AML-193 (cell line): ENCODE results near the gene NEK7.
"Not testable (repeated sequence)": the region's sequence is repeated elsewhere in the genome, so short reads cannot be mapped to it uniquely, and the experiment has no call there.

Experiments used
- DNase-seq, 2 experiments: peaks; one replicate each; lab custom pipeline; 2025; lab: John Stamatoyannopoulos, UW

The NEK7 gene

DNA sequence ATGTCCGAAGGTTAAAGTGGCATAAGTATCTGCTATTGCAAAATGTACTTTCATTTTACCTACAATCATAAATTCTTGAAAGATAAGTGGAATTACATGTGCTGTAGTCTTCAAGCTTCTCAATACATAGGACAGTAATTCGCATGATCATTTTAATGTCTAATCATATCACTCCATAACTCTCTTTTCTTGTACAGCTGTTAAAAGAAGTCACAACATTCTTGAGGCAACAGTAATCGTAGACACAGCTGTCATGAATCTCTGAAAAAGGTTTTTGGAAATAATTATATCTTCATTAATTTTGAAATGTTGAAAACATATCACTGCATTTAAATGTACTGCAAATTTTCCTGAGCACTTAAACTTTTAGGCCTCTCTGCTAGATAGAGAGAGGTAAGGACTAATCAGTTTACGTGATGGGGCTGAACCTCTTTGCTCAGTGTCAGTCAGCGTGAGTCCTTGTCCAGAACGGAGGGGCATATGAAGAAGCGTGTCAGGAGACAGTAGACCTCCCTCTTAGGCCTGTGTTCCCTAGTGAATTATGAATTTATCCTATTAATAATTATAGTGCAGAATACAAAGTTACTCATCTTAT is 133.4 kb downstream of the NEK7 start:
- DNase-seq, result no peak

- no peak for DNase-seq
Observed at GRCh38 chr1:198291036-198291435, 134.2 kb downstream of the NEK7 start.

DNA sequence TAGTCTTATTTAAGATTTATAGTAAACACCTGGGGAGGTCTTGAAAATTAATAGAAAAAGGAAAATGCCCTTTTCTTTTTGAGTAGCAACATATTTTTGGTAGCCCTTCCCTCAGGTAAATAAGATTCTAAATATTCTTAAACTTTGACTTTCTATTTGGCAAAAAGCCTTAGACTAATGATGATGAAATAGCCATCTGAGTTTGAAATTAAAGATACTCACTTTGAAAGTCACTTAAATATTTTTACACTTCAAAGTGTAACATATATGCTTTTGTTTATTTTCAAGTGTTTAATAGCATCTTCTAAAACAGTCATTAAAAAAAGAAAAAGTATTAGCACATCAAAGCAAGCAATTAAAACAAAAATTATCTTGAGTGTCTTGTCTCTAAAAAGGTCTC is 135.1 kb downstream of the NEK7 start:
- DNase-seq, result no peak

GRCh38 chr1:198295225-198295624 is 138.4 kb downstream of the NEK7 start:
- DNase-seq, result no peak

GRCh38 chr1:198295971-198296370 is 139.2 kb downstream of the NEK7 start:
- DNase-seq, result no peak

DNA sequence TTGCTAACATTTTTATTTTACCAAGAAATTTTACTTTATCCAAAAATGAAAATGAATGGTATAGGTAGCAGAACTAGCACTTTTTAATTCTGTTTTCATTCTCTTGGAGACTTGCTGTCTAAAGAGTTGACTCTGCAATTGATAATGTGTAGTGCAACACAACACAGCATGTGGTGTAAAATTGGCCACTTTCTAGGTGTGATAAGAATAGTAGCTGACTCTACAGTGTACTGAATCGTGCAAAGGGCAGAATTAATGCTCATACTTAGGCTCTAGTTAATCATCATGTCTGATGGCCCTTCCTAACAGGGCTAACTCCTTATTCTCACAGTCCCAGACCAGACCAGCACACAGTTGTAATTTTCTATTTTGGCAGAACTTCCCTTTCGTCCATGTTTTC is 140.5 kb downstream of the NEK7 start:
- DNase-seq, result no peak

DNA sequence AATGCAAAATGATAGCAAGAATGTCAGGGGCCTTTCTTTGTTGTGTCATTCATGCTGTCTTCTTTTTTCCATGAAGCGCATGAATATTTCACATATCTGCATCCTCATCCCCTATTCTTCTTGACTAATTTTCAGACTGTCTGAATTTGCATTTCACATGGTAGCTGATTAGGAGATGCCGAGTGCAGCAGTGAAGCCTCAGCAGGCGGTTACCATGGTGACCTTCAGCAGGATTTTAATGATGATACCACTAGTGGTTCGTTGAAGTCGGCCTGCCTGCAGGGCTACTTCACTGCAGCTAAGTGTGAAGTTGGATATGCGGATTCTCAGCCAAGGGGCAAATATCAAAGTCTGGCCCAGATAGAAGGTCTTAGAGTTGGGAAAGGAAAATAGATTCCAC is 141.8 kb downstream of the NEK7 start:
- no peak for DNase-seq

- DNase-seq, result no peak
Observed at GRCh38 chr1:198300451-198300850, 143.7 kb downstream of the NEK7 start.

GRCh38 chr1:198304431-198304830 is 147.6 kb downstream of the NEK7 start:
- no peak for DNase-seq

- not testable (repeated sequence) for DNase-seq
Observed at GRCh38 chr1:198314817-198315216, 158.0 kb downstream of the NEK7 start.

DNA sequence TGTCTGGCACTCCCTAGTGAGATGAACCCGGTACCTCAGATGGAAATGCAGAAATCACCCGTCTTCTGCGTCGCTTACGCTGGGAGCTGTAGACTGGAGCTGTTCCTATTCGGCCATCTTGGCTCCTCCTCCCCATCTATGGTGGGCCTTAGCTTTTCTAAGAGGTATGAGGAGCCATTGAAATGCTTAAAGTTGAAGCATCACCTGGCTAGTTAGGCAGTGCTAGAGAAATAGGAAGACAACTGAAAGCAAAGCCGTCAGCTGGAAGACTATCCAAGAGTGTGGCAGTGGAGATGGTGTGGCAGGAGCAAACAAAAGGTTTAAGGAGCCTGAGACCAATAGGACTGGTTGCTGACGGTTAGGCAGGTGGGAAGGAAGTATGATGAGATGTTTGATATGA is 158.5 kb downstream of the NEK7 start:
- DNase-seq, result not testable (repeated sequence)

- no peak for DNase-seq
Observed at GRCh38 chr1:198316546-198317100, 159.8 kb downstream of the NEK7 start.

DNA sequence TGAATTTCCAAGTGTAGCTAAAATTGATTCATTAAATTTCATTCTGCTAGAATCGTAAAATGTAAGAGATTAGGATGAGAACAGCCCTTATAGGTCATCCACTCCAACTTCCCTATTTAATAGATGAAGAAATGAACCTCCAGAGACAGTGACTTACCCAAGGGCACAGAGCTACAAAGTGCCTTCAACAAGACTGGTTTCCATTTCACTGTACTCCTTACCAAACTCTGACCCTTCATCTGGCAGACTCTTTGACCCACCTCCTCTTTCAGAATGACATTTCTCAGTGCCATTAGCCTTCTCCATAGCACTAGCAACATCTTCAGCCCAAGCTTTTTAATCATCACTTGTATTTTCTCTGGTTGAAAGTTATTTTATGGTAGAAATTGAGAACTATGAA is 161.3 kb downstream of the NEK7 start:
- DNase-seq, result peak; percentile 32 to 43

GRCh38 chr1:198320759-198321158 is 164.0 kb downstream of the NEK7 start:
- no peak for DNase-seq

- DNase-seq, result no peak
Observed at GRCh38 chr1:198326232-198326631, 169.4 kb downstream of the NEK7 start.

DNA sequence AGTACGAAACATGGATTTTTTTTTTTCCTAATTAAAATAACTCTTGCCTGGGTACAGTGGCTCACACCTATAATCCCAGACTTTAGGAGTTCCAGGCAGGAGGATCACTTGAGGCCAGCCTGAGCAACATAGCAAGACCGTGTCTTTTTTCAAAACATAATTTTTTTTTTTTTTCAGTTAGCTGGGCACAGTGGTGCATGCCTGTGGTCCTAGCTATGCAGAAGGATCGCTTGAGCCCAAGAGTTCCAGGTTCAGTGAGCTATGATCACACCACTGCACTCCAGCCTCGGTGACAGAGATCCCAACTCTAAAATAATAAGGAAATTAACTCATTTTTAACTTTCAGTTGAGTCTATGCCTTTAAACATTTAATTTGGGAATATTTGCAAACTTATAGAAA is 170.1 kb downstream of the NEK7 start:
- DNase-seq, result no peak

DNA sequence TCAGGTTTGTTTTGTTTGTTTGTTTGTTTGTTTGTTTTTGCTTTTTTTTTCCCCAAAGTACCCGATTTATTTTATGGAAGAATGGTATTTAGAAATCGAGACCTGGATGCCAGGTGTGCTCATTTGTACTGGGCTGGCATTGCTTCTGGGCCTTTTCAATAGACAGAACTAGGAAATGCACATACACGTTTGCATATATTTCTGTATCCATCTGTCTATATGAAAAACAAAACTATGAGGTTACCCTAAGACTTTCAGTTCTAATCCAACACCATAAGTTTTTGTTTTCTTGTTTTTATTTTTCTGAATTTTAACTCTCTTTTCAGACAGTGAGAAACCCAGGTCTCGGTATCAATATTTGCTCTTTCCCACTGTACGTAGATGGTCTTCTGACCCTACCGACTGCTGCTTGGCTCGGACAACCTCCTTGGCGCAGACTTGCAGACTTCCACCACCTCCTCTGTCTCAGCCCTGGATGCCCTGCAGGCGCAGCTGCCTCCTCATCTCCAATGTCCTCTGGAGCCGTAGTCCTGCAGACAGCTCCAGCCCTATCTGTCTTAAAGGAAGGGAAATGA is 171.7 kb downstream of the NEK7 start:
- DNase-seq, result no peak

- no peak for DNase-seq
Observed at GRCh38 chr1:198330982-198331615, 174.3 kb downstream of the NEK7 start.

- no peak for DNase-seq
Observed at GRCh38 chr1:198333744-198334143, 176.9 kb downstream of the NEK7 start.

DNA sequence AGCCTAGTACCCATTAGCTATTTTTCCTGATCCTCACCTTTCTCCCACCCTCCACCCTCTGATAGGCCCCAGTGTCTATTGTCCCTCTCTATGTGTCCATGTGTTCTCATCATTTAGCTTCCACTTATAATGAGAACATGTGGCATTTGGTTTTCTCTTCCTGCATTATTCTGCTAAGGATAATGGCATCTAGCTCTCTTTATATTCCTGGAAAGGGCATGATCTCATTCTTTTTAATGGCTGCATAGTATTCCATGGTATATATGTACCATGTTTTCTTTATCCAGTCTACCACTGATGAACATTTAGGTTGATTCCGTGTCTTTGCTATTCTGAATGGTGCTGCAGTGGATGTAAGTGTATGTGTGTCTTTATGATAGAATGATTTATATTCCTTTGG is 178.9 kb downstream of the NEK7 start:
- DNase-seq, result no peak

DNA sequence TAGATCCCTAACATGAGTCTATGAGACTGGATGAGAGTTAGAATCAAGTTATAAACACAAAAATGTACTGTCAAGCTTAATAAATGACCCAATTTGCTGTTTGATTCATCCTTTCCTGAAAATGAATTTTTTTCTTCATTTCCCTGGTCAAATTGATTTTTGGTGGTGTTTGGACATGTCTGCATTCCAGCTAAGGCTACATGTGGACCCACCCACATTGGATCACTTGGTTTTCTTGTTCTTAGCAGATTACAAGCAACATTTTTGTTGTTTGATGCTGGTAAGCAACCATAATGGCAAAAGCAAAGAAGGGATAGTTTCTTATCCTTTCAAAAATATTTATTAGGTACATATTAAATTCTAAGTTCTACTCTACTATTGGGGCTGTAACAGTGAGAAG is 181.1 kb downstream of the NEK7 start:
- DNase-seq, result no peak

DNA sequence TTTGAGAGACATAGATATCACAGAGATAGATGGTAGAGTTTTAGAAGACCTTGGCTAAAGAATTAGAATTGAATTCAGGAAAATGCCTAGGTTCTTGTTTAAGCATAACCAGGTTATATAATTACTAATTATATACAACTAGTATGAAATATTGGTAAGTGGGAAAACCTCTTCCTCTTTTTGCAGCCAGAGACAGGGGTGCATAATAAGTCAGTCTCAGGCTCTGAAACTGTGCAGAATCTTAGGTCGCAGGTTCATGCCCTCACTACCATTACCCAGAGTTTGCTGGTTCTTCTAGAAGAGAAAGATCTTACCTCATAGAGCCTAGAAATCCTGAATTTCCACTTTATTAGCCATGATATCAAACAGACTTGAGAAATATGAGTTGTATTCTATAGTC is 183.3 kb downstream of the NEK7 start:
- no peak for DNase-seq

GRCh38 chr1:198346178-198346577 is 189.4 kb downstream of the NEK7 start:
- no peak for DNase-seq

DNA sequence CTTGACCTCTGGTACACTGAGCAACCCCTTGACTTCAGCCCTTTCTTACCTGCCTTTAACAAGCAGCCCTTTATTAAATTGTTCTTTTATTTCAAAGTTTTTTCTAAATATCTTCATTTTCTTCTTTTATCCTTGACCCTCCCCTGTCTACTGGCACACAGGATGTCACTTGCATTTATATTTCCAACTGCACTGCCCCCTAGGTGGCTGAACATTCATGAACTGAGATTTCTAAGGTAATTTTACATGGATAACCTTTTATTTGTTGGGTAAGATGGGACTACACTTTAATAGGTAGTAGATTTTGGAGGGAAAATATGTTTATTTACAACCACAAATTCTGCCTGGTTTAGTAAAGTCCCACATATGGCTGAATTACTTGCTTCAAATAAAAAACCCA is 193.7 kb downstream of the NEK7 start:
- no peak for DNase-seq
